MCF 10A (cell line): ENCODE data around the gene SPINT1. TPM values are rescaled to one million over a fixed set of nuclear protein-coding genes. Genes with fewer than 3 reads are reported as not detected.

Experiments used
- BruUV-seq: library from RNA; stranded (reverse); fragments of 400-500 nt; replicated peaks from 2 replicates; lab custom pipeline; 2021; lab: Mats Ljungman, UMichigan
- CTCF ChIA-PET: fragments of 300-600 bp; sonication (Branson Sonifier 250); formaldehyde crosslinking; extraction: SDS; loops from one replicate; lab custom pipeline; 2021; ENCODE audit warnings: antibody characterized with exemption, inconsistent platforms; lab: Yijun Ruan, JAX
- POLR2A ChIA-PET: fragments of 300-600, 350-650 bp; sonication (Branson Sonifier 250); formaldehyde crosslinking; extraction: SDS; loops from one replicate; lab custom pipeline; 2020; ENCODE audit warnings: antibody characterized with exemption, inconsistent platforms; lab: Yijun Ruan, JAX
- DNase-seq: peaks from one replicate; pipeline ENCODE4 v3.0.0-alpha.2; 2018; ENCODE audit not compliant: unreplicated experiment
- H3K27ac Mint-ChIP-seq: one replicate; pipeline ENCODE4 v1.8.0; 2022; ENCODE audit warnings: mild to moderate bottlenecking, low read depth, mixed read lengths; ENCODE audit not compliant: unreplicated experiment
- H3K27me3 Mint-ChIP-seq: one replicate; pipeline ENCODE4 v1.8.0; 2022; ENCODE audit warnings: mixed read lengths; ENCODE audit not compliant: insufficient read depth, unreplicated experiment
- H3K36me3 Mint-ChIP-seq: one replicate; pipeline ENCODE4 v1.8.0; 2022; ENCODE audit warnings: mild to moderate bottlenecking, moderate library complexity, mixed read lengths; ENCODE audit not compliant: insufficient read depth, unreplicated experiment
- H3K4me1 Mint-ChIP-seq: one replicate; pipeline ENCODE4 v1.8.0; 2022; ENCODE audit warnings: mixed read lengths; ENCODE audit not compliant: insufficient read depth, unreplicated experiment
- H3K4me3 Mint-ChIP-seq: one replicate; pipeline ENCODE4 v1.8.0; 2022; ENCODE audit warnings: mild to moderate bottlenecking, moderate library complexity, mixed read lengths; ENCODE audit not compliant: unreplicated experiment
- H3K9me3 Mint-ChIP-seq: one replicate; pipeline ENCODE4 v1.8.0; 2022; ENCODE audit warnings: mixed read lengths; ENCODE audit not compliant: unreplicated experiment
- CTCF ChIP-seq: fragments of 200-600 bp; IDR thresholded peaks from one replicate; pipeline ENCODE4 v1.8.0; 2022; ENCODE audit warnings: antibody characterized with exemption, mild to moderate bottlenecking; ENCODE audit not compliant: unreplicated experiment
- intact Hi-C: fragments of 100-400 bp; cut with micrococcal nuclease; formaldehyde crosslinking; loops from 2 replicates; pipeline ENCODE4 v1.14.1; 2022
- total RNA-seq: library from RNA; stranded (reverse); gene quantifications from 2 replicates; pipeline ENCODE4 v1.2.3, GENCODE V29; 2022

Gene SPINT1
- total RNA-seq, 1 experiment from 2014 or later: 57.9 TPM

GRCh38 chr15:40807028-40807887 lies 36.6 kb upstream of the SPINT1 start, which contains the start of the genes DNAJC17 and ZFYVE19:
Gene DNAJC17, minus strand, starts transcription at chr15:40807473. Its CDS starts 27 bp downstream, at chr15:40807446.
Gene ZFYVE19, plus strand, starts transcription at chr15:40807089. Its CDS starts 501 bp downstream, at chr15:40807590.
- intact Hi-C loops: no loop called here
- peak; percentile 98 for DNase-seq
- no TSS peak for BruUV-seq
- Mint-ChIP-seq H3K27me3 (no peaks in the 10 kb centered on the region), H3K4me1 (peaks cover 12% of the 10 kb centered on the region), H3K36me3 (peaks cover 16% of the 10 kb centered on the region), H3K27ac (peak within 1 kb of the TSS; percentile 83), H3K9me3 (no peaks in the 10 kb centered on the region), H3K4me3 (peak within 1 kb of the TSS; percentile 81)
- ChIA-PET POLR2A (interaction anchor here (0.6 to 3.7 kb wide), 14 partner anchors 10 to 835 kb away, joined by 3 to 47 read pairs (median 5); partner anchors contain the start of genes C15orf62, GCHFR, RAD51 and SPINT1), CTCF (interaction anchor here (0.5 to 2.1 kb wide), 9 partner anchors 9 to 615 kb away, joined by 3 to 8 read pairs (median 3); partner anchors contain the start of gene VPS18)
- peak; percentile 10 for TF ChIP-seq CTCF

- intact Hi-C loops: no loop called here
- no peak for TF ChIP-seq CTCF
- H3K36me3 Mint-ChIP-seq: peaks cover 12% of the 10 kb centered on the region
- DNase-seq: no peak
- CTCF ChIA-PET: interaction anchor here (0.6 to 2.1 kb wide), 6 partner anchors 9 to 616 kb away, joined by 3 to 8 read pairs (median 3); no protein-coding TSS in a partner anchor
- no peak overlapping the region for H3K27ac Mint-ChIP-seq
- peak overlapping the region; percentile 81 for H3K4me3 Mint-ChIP-seq
- H3K9me3 Mint-ChIP-seq: no peaks in the 10 kb centered on the region
- POLR2A ChIA-PET: interaction anchor here (1.0 to 3.7 kb wide), 9 partner anchors 10 to 114 kb away, joined by 3 to 47 read pairs (median 7); partner anchors contain the start of genes C15orf62, GCHFR, RAD51 and SPINT1
- H3K27me3 Mint-ChIP-seq: no peaks in the 10 kb centered on the region
- TSS peak; percentile 31 for BruUV-seq
- H3K4me1 Mint-ChIP-seq: peaks cover 12% of the 10 kb centered on the region
Observed at GRCh38 chr15:40807888-40808461, 35.9 kb upstream of the SPINT1 start.

- ChIA-PET POLR2A (interaction anchor here (2.5 to 3.7 kb wide), 3 partner anchors 26 to 86 kb away, joined by 11 to 47 read pairs (median 17); partner anchors contain the start of genes SPINT1 and VPS18), CTCF (interaction anchor here (2.1 kb wide), 1 partner anchor 49 kb away, joined by 8 read pairs; no protein-coding TSS in a partner anchor)
- H3K9me3 Mint-ChIP-seq: no peaks in the 10 kb centered on the region
- DNase-seq: no peak
- no peak overlapping the region for H3K27ac Mint-ChIP-seq
- peaks cover 12% of the 10 kb centered on the region for H3K4me1 Mint-ChIP-seq
- no peaks in the 10 kb centered on the region for H3K27me3 Mint-ChIP-seq
- no TSS peak for BruUV-seq
- H3K36me3 Mint-ChIP-seq: peaks cover 12% of the 10 kb centered on the region
- peak overlapping the region; percentile 81 for H3K4me3 Mint-ChIP-seq
- no peak for TF ChIP-seq CTCF
- intact Hi-C loops: no loop called here
Observed at GRCh38 chr15:40808861-40809450, 34.9 kb upstream of the SPINT1 start.
